22Rv1 (cell line): Measurements from ENCODE around the gene OSBPL2.

Experiments used
- ZFX ChIP-seq: fragments of 450-650 bp; IDR thresholded peaks from 2 replicates; pipeline ENCODE4 v1.6.1; 2017; ENCODE audit warnings: antibody characterized with exemption, borderline replicate concordance
- TF ChIP-seq, protein P1 (sequence below): fragments of 450-650 bp; IDR thresholded peaks from 2 replicates; pipeline ENCODE4 v1.5.1; 2017; ENCODE audit warnings: mild to moderate bottlenecking

GRCh38 chr20:62209850-62210495 lies 28.3 kb upstream of the OSBPL2 start:
- TF ChIP-seq, protein P1, sequence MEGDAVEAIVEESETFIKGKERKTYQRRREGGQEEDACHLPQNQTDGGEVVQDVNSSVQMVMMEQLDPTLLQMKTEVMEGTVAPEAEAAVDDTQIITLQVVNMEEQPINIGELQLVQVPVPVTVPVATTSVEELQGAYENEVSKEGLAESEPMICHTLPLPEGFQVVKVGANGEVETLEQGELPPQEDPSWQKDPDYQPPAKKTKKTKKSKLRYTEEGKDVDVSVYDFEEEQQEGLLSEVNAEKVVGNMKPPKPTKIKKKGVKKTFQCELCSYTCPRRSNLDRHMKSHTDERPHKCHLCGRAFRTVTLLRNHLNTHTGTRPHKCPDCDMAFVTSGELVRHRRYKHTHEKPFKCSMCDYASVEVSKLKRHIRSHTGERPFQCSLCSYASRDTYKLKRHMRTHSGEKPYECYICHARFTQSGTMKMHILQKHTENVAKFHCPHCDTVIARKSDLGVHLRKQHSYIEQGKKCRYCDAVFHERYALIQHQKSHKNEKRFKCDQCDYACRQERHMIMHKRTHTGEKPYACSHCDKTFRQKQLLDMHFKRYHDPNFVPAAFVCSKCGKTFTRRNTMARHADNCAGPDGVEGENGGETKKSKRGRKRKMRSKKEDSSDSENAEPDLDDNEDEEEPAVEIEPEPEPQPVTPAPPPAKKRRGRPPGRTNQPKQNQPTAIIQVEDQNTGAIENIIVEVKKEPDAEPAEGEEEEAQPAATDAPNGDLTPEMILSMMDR, result no peak
- no peak for TF ChIP-seq ZFX
